Stimulated activated CD4-positive, alpha-beta T cell treated with anti-CD3 and anti-CD28 coated beads, Interleukin-12 subunit alpha, Interleukin-12 subunit beta, amount 100 ng/mL, for 48 hours (primary cell): Measurements from ENCODE around the gene REC8.
A peak's percentile ranks its signal among the peaks of the same experiment; 100 is the strongest.

Source experiments
- DNase-seq, 3 donors: peaks; one replicate each; pipeline ENCODE4 v3.0.0-alpha.2; 2020; ENCODE audit warnings: low read depth in 2 of 3, low spot score in 1 of 3

Gene REC8

GRCh38 chr14:24156840-24157239 is 15.0 kb upstream of the REC8 start:
- DNase-seq, result no peak

GRCh38 chr14:24157331-24157730 is 14.5 kb upstream of the REC8 start:
- DNase-seq, result no peak

GRCh38 chr14:24159777-24160498 is 11.9 kb upstream of the REC8 start:
- no peak for DNase-seq

GRCh38 chr14:24160499-24160849 is 11.4 kb upstream of the REC8 start:
- no peak for DNase-seq

- peak; percentile 92 to 100 (median 98) for DNase-seq
Measured at GRCh38 chr14:24160850-24161804, 10.8 kb upstream of the REC8 start, which contains the start of gene IRF9. Gene IRF9 (plus strand): TSS chr14:24161265. CDS start chr14:24162145, 880 bp downstream.

GRCh38 chr14:24162093-24162492 is 9.8 kb upstream of the REC8 start:
- peak in 1 of 3 donors; percentile 26 for DNase-seq

- no peak for DNase-seq
Measured at GRCh38 chr14:24164518-24164991, 7.3 kb upstream of the REC8 start.

- no peak for DNase-seq
Measured at GRCh38 chr14:24165785-24166184, 6.1 kb upstream of the REC8 start.

- DNase-seq, result no peak
Measured at GRCh38 chr14:24167469-24168114, 4.3 kb upstream of the REC8 start.

- DNase-seq, result no peak
Measured at GRCh38 chr14:24172261-24172860, 481 bp downstream of the REC8 start.

- DNase-seq, result no peak
Measured at GRCh38 chr14:24172871-24173281, 996 bp downstream of the REC8 start.

- DNase-seq, result no peak
Measured at GRCh38 chr14:24176599-24176998, 4.7 kb downstream of the REC8 start.

- no peak for DNase-seq
Measured at GRCh38 chr14:24177041-24177825, 5.4 kb downstream of the REC8 start.

GRCh38 chr14:24177891-24178290 is 6.0 kb downstream of the REC8 start:
- DNase-seq, result no peak

- no peak for DNase-seq
Measured at GRCh38 chr14:24178399-24179178, 6.7 kb downstream of the REC8 start.

- DNase-seq, result no peak
Measured at GRCh38 chr14:24179294-24179960, 7.5 kb downstream of the REC8 start.

GRCh38 chr14:24179961-24180796 is 8.3 kb downstream of the REC8 start:
- no peak for DNase-seq
